Fibroblast of the aortic adventitia (primary cell): ENCODE results near the gene PSMB11. TPM values are rescaled to one million over a fixed set of nuclear protein-coding genes. Genes with fewer than 3 reads are reported as not detected.
A peak's percentile ranks its signal among the peaks of the same experiment; 100 is the strongest.

Source experiments
- DNase-seq: peaks from one replicate; pipeline ENCODE4 v3.0.0-alpha.2; 2010; ENCODE audit warnings: low read depth
- H3K4me3 ChIP-seq: 2 replicates; pipeline ENCODE4 v1.5.1; 2011; ENCODE audit warnings: low read depth, mild to moderate bottlenecking, control low read depth, low read length, moderate library complexity
- CTCF ChIP-seq: IDR thresholded peaks from 2 replicates; pipeline ENCODE4 v1.5.1; 2011; ENCODE audit warnings: mild to moderate bottlenecking, low read length, control low read depth, inconsistent platforms; ENCODE audit not compliant: insufficient read depth
- total RNA-seq: library from RNA; depleted of rRNA; stranded (reverse); fragments of >200 nt; gene quantifications from 2 replicates; pipeline ENCODE4 v1.2.3, GENCODE V29; 2012; ENCODE audit warnings: low replicate concordance

PSMB11 gene
- total RNA-seq, 1 donor = not detected

- TF ChIP-seq CTCF = no peak
- DNase-seq = no peak
- no peak overlapping the region for H3K4me3 ChIP-seq
Observed at GRCh38 chr14:23043145-23043544, 1.1 kb downstream of the PSMB11 start.

- DNase-seq = no peak
Observed at GRCh38 chr14:23043754-23044153, 1.7 kb downstream of the PSMB11 start.

GRCh38 chr14:23044840-23045239, 2.8 kb downstream of the PSMB11 start:
- no peak overlapping the region for H3K4me3 ChIP-seq
- no peak for DNase-seq
- TF ChIP-seq CTCF = no peak

More at GRCh38 chr14:23043754-23044153, 1.7 kb downstream of the PSMB11 start:
- no peak overlapping the region for H3K4me3 ChIP-seq
- no peak for TF ChIP-seq CTCF

GRCh38 chr14:23045419-23046357, 3.7 kb downstream of the PSMB11 start:
- TF ChIP-seq CTCF = no peak
- H3K4me3 ChIP-seq = no peak overlapping the region
- DNase-seq = peak; percentile 10

- H3K4me3 ChIP-seq = no peak overlapping the region
- TF ChIP-seq CTCF = no peak
- no peak for DNase-seq
Observed at GRCh38 chr14:23047034-23047634, 5.1 kb downstream of the PSMB11 start.

- TF ChIP-seq CTCF = no peak
- H3K4me3 ChIP-seq = no peak overlapping the region
- DNase-seq = no peak
Observed at GRCh38 chr14:23047751-23048693, 6.0 kb downstream of the PSMB11 start.
